PC-9 (cell line): ENCODE results near the gene MGRN1. TPM values are rescaled to one million over a fixed set of nuclear protein-coding genes. Genes with fewer than 3 reads are reported as not detected.

Source experiments
- BruUV-seq: library from RNA; stranded (reverse); fragments of 400-500 nt; replicated peaks from 2 replicates; lab custom pipeline; 2021; lab: Mats Ljungman, UMichigan
- CTCF ChIA-PET: fragments of 300-600 bp; sonication (Branson Sonifier 250); formaldehyde crosslinking; loops from one replicate; lab custom pipeline; 2022; ENCODE audit warnings: antibody characterized with exemption; lab: Charles Lee
- POLR2A ChIA-PET: fragments of 300-600 bp; sonication (Branson Sonifier 250); formaldehyde crosslinking; loops from one replicate; lab custom pipeline; 2022; ENCODE audit warnings: antibody characterized with exemption; ENCODE audit not compliant: unreplicated experiment; lab: Charles Lee
- DNase-seq, 2 experiments: peaks; one replicate each; pipeline versions ENCODE4 v3.0.0 to v3.0.0-alpha.2; 2015 to 2022; ENCODE audit warnings: mixed read lengths in 1 of 2
- H2AFZ ChIP-seq: fragments of 200-600 bp; sonication (generic); 2 replicates; pipeline ENCODE4 v1.8.1; 2017; ENCODE audit warnings: antibody characterized with exemption
- H3F3A ChIP-seq: fragments of 200-600 bp; sonication (generic); 2 replicates; pipeline ENCODE4 v1.8.1; 2017; ENCODE audit warnings: antibody characterized with exemption, mild to moderate bottlenecking, low read depth; ENCODE audit not compliant: insufficient read depth
- H3K27ac ChIP-seq: fragments of 200-600 bp; sonication (generic); 2 replicates; pipeline ENCODE4 v1.6.1; 2016; ENCODE audit warnings: mixed run types
- H3K27me3 ChIP-seq: fragments of 200-600 bp; sonication (generic); 2 replicates; pipeline ENCODE4 v1.6.1; 2016; ENCODE audit warnings: low read depth, mixed run types; ENCODE audit not compliant: insufficient read depth
- H3K36me3 ChIP-seq: fragments of 200-600 bp; sonication (generic); 2 replicates; pipeline ENCODE4 v1.6.1; 2016; ENCODE audit warnings: low read depth, mixed run types
- H3K4me1 ChIP-seq: fragments of 200-600 bp; sonication (generic); replicated peaks from 2 replicates; pipeline ENCODE4 v1.6.1; 2016; ENCODE audit warnings: mixed run types; ENCODE audit not compliant: insufficient read depth
- H3K4me2 ChIP-seq: fragments of 200-600 bp; sonication (generic); 2 replicates; pipeline ENCODE4 v1.6.1; 2017; ENCODE audit warnings: mixed run types
- H3K4me3 ChIP-seq: fragments of 200-600 bp; sonication (generic); 2 replicates; pipeline ENCODE4 v1.6.1; 2016; ENCODE audit warnings: mixed run types
- H3K79me2 ChIP-seq: fragments of 200-600 bp; sonication (generic); 2 replicates; pipeline ENCODE4 v1.6.1; 2017; ENCODE audit warnings: low read depth, mixed run types
- H3K9me2 ChIP-seq: fragments of 200-600 bp; sonication (generic); 2 replicates; pipeline ENCODE4 v1.8.1; 2017; ENCODE audit warnings: mild to moderate bottlenecking; ENCODE audit not compliant: insufficient read depth
- H3K9me3 ChIP-seq: fragments of 200-600 bp; sonication (generic); 2 replicates; pipeline ENCODE4 v1.8.1; 2016; ENCODE audit warnings: low read depth; ENCODE audit not compliant: insufficient read depth
- H4K20me1 ChIP-seq: fragments of 200-600 bp; sonication (generic); 2 replicates; pipeline ENCODE4 v1.8.1; 2017; ENCODE audit not compliant: insufficient read depth
- EZH2 ChIP-seq: fragments of 200-600 bp; sonication (generic); IDR thresholded peaks from 2 replicates; pipeline ENCODE4 v1.8.0; 2017; ENCODE audit warnings: antibody characterized with exemption, low read depth
- intact Hi-C: fragments of 100-400 bp; cut with micrococcal nuclease; formaldehyde crosslinking; loops from one replicate; pipeline ENCODE4 v1.10.0; 2022; ENCODE audit not compliant: unreplicated experiment
- total RNA-seq: library from RNA; stranded (reverse); gene quantifications from 2 replicates; pipeline ENCODE4 v1.2.3, GENCODE V29; 2021
- TF ChIP-seq, protein P1 (sequence below): fragments of 200-600 bp; sonication (generic); conservative IDR thresholded peaks from 2 replicates; pipeline ENCODE4 v1.6.1; 2017; ENCODE audit warnings: mixed run types, antibody characterized with exemption, mild to moderate bottlenecking, moderate library complexity

MGRN1 gene
- total RNA-seq, 1 experiment from 2014 or later: 70.4 TPM

DNA sequence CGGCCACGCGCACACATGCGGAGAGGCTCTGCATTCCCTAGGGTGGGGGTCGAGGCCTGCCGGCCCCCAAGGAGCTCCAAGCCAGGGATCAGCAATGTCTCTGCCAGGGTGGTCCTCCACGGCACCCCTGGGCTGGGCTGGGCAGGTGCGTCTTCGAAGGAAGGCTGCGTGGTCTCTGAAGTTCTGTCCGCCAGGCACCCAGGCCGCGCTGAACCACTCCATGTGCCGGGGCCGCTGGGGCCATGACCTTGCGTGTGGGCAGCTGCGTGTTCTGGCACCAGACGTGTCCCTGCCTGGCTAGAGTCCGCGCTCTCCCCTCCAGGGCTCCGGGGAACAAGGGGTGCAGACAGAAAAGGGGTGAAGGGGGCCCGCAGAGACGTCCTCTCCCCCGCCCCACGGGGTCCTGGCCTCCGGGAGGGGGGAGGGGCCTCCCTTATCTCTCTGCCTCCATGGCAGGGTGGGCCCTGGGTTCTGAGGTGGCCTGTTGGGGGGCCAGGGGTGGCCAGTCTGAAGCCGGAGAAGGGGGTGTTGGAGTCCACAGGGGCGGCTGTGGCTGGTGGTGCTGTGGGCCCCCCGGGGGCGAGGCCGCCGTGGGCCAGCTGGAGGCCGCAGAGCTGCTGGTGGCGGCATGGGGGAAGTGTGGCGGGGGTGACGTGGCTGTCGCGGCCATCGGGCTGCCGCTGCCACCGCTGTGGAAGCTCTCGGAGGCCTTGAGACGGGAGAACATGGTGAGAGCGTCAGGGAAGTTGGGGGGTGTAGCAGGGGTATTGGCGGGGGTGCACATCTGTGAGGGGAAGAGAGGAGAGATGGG is 15.2 kb upstream of the MGRN1 start:
- H3F3A ChIP-seq: 0 out of 2 replicates have a peak, but pooled peaks cover 8% of the 10 kb centered on the region
- no peaks in the 10 kb centered on the region for H3K36me3 ChIP-seq
- ChIA-PET CTCF (no interaction called here), POLR2A (no interaction called here)
- peaks cover 44% of the 10 kb centered on the region for H3K79me2 ChIP-seq
- no peak for TF ChIP-seq EZH2
- TF ChIP-seq, protein P1, sequence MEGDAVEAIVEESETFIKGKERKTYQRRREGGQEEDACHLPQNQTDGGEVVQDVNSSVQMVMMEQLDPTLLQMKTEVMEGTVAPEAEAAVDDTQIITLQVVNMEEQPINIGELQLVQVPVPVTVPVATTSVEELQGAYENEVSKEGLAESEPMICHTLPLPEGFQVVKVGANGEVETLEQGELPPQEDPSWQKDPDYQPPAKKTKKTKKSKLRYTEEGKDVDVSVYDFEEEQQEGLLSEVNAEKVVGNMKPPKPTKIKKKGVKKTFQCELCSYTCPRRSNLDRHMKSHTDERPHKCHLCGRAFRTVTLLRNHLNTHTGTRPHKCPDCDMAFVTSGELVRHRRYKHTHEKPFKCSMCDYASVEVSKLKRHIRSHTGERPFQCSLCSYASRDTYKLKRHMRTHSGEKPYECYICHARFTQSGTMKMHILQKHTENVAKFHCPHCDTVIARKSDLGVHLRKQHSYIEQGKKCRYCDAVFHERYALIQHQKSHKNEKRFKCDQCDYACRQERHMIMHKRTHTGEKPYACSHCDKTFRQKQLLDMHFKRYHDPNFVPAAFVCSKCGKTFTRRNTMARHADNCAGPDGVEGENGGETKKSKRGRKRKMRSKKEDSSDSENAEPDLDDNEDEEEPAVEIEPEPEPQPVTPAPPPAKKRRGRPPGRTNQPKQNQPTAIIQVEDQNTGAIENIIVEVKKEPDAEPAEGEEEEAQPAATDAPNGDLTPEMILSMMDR: no peak
- H2AFZ ChIP-seq: no peak overlapping the region
- no peak for DNase-seq
- no peak overlapping the region for H3K4me2 ChIP-seq
- H3K9me2 ChIP-seq: no peaks in the 10 kb centered on the region
- no peaks in the 10 kb centered on the region for H3K27me3 ChIP-seq
- no peaks in the 10 kb centered on the region for H3K9me3 ChIP-seq
- peaks cover 13% of the 10 kb centered on the region for H3K4me1 ChIP-seq
- BruUV-seq: no TSS peak
- intact Hi-C loops: loop anchor here (10.0 kb wide), 2 partner anchors 195 to 335 kb away; partner anchors contain the start of genes CORO7 and TFAP4
- H3K4me3 ChIP-seq: no peak overlapping the region
- H4K20me1 ChIP-seq: peaks cover 54% of the 10 kb centered on the region
- no peak overlapping the region for H3K27ac ChIP-seq

DNA sequence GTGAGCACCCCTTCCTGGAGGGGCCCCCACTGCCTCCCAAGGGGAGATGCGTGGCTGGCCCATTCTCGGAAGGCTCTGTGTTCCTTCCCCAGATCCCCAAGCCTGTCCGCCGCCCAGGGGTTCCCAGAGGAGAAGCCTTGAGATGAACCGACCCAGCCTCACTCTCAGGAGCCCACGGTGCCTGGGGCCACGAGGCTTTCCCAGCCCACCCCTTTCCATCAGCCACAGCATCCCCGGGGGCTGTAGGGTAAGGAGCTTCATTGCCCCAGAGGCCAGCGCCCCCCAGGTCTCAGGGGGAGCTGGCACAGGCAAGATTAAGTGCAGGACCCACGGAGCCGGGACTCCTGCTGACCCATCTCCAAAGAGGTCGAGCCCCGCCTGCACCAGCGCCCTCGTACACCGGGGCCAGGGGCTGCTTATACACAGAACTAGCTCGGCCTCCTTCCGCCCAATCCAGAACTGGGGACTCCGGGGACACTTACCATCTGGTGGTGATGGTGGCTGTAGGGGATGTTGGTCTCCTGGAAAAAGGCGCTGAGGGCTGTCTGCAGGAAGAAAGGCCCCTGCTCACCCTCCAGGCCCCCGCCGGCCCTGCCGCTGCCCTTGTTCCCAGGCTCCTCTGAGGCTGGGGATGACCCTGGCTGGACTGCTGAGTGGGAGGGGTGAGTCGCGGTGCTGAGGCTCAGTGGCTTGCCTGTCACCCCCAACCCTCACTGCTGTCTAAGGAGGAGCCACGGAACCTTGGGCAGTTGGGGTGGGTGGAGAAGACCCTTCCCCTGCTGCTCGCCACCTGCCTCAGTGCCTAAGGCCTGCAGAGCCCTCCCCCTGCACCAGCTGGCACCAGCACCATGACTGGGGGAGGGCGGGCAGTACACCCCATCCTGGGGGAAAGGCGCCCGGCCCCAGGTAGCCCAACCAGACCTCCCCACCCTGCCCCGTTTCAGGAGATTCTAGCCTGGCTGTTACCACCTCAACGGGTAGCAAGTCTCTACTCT is 14.3 kb upstream of the MGRN1 start:
- Histone ChIP-seq H3K9me2 (no peaks in the 10 kb centered on the region), H3K27me3 (no peaks in the 10 kb centered on the region), H3K27ac (no peak overlapping the region), H3K4me2 (no peak overlapping the region), H2AFZ (no peak overlapping the region), H3K4me3 (no peak overlapping the region), H3K4me1 (peaks cover 17% of the 10 kb centered on the region), H3K79me2 (peaks cover 44% of the 10 kb centered on the region), H3K36me3 (no peaks in the 10 kb centered on the region), H3K9me3 (no peaks in the 10 kb centered on the region), H3F3A (peaks cover 11% of the 10 kb centered on the region; the same call in 1 of the 2 replicates), H4K20me1 (peaks cover 54% of the 10 kb centered on the region)
- ChIA-PET CTCF (no interaction called here), POLR2A (no interaction called here)
- TF ChIP-seq EZH2: no peak
- TF ChIP-seq, protein P1: no peak
- intact Hi-C loops: loop anchor here (10.0 kb wide), 2 partner anchors 196 to 336 kb away; partner anchors contain the start of genes CORO7 and TFAP4
- no peak for DNase-seq
- BruUV-seq: no TSS peak
